ENCODE data around the gene CXorf51A.
"Not testable (repeated sequence)": the region's sequence is repeated elsewhere in the genome, so short reads cannot be mapped to it uniquely, and the experiment has no call there.

The CXorf51A gene

GRCh38 chrX:146814644-146815043, at the start of gene CXorf51A:
TSS of gene CXorf51A (minus strand) at chrX:146814744. CDS start at chrX:146814723, 21 bp downstream.
- H3K4me3 ChIP-seq (ENCODE audit: low read depth, low read length); DNase-seq (ENCODE audit: low read depth): not testable (repeated sequence)

GRCh38 chrX:146863566-146863965, 49.0 kb upstream of the CXorf51A start:
- DNase-seq (ENCODE audit: low read depth), result no peak
- no peak overlapping the region for H3K4me3 ChIP-seq (ENCODE audit: low read depth, low read length)
- no peak for TF ChIP-seq CTCF (IDR thresholded peaks at IDR 0.05; ENCODE audit: insufficient read depth, low read depth, low read length, missing control alignments)

GRCh38 chrX:146854281-146854680, 39.7 kb upstream of the CXorf51A start:
- DNase-seq (ENCODE audit: low read depth), result no peak
- TF ChIP-seq CTCF (IDR thresholded peaks at IDR 0.05; ENCODE audit: insufficient read depth, low read depth, low read length, missing control alignments), result no peak

GRCh38 chrX:146831994-146832393, 17.4 kb upstream of the CXorf51A start:
- no peak for TF ChIP-seq CTCF (IDR thresholded peaks at IDR 0.05; ENCODE audit: insufficient read depth, low read depth, low read length, missing control alignments)
- no peak overlapping the region for H3K4me3 ChIP-seq (ENCODE audit: low read depth, low read length)
- no peak for DNase-seq (ENCODE audit: low read depth)

More at GRCh38 chrX:146854281-146854680, 39.7 kb upstream of the CXorf51A start:
- H3K4me3 ChIP-seq (ENCODE audit: low read depth, low read length), result no peak overlapping the region

GRCh38 chrX:146809471-146809870, 5.1 kb downstream of the CXorf51A start, which contains the start of gene CXorf51B:
TSS of gene CXorf51B (plus strand) at chrX:146809771. CDS start at chrX:146809792, 21 bp downstream.
- not testable (repeated sequence) for H3K4me3 ChIP-seq (ENCODE audit: low read depth, low read length); DNase-seq (ENCODE audit: low read depth)

Data from GM12865 (cell line).